K562 (cell line): ENCODE results near the gene HOXB4. TPM values are rescaled to one million over a fixed set of nuclear protein-coding genes. Genes with fewer than 3 reads are reported as not detected.
A peak's percentile ranks its signal among the peaks of the same experiment; 100 is the strongest.

ENCODE experiments used
- AFF1 ChIP-seq, 2 experiments: fragments of 450-650 bp; IDR thresholded peaks; 2 replicates each; pipeline ENCODE4 v1.6.1; 2018; ENCODE audit warnings: mild to moderate bottlenecking in 2 of 2, low read depth in 1 of 2; ENCODE audit not compliant: partially characterized antibody in 2 of 2
- CCAR2 ChIP-seq: fragments of 200-400 bp; formaldehyde crosslinking; IDR thresholded peaks from 2 replicates; pipeline ENCODE4 v1.6.1; 2017; ENCODE audit warnings: mild to moderate bottlenecking, low read depth, low read length
- CHCHD3 ChIP-seq: fragments of 250-450 bp; sonication (Bioruptor Pico); IDR thresholded peaks from 2 replicates; pipeline ENCODE4 v2.1.2; 2022; ENCODE audit warnings: mild to moderate bottlenecking
- EGR1 ChIP-seq: fragments of 450-650 bp; conservative IDR thresholded peaks from 2 replicates; pipeline ENCODE4 v1.6.1; 2017; ENCODE audit warnings: mild to moderate bottlenecking
- FOS ChIP-seq: IDR thresholded peaks from 3 replicates; pipeline ENCODE4 v1.6.1; 2011; ENCODE audit not compliant: insufficient read length; ENCODE audit errors: extremely low read depth
- HNRNPLL ChIP-seq: fragments of 200-400 bp; formaldehyde crosslinking; IDR thresholded peaks from 2 replicates; pipeline ENCODE4 v1.6.1; 2017; ENCODE audit warnings: low read length, low read depth, mild to moderate bottlenecking; ENCODE audit not compliant: poor library complexity, severe bottlenecking
- MCM7 ChIP-seq, 2 experiments: fragments of 450-650 bp; IDR thresholded peaks; 2 replicates each; pipeline ENCODE4 v1.6.1; 2016 to 2018
- MIER1 ChIP-seq: fragments of 450-650 bp; IDR thresholded peaks from 2 replicates; pipeline ENCODE4 v1.6.1; 2016; ENCODE audit warnings: antibody characterized with exemption, mild to moderate bottlenecking, low read depth
- PRMT5 ChIP-seq: sonication (generic); formaldehyde crosslinking; IDR thresholded peaks from 2 replicates; pipeline ENCODE4 v1.5.0; 2020; ENCODE audit warnings: missing genetic modification reagents
- TAF1 ChIP-seq: IDR thresholded peaks from 2 replicates; pipeline ENCODE4 v1.6.1; 2011; ENCODE audit warnings: mild to moderate bottlenecking, low read length, moderate library complexity; ENCODE audit not compliant: insufficient read depth, control insufficient read depth, severe bottlenecking; ENCODE audit errors: extremely low read depth
- polyA plus RNA-seq, 8 experiments: library from polyadenylated mRNA; depleted of rRNA in 4 of 8; stranded (reverse) in 5 of 8; unstranded in 3 of 8; fragments of >200 nt; fragmentation: Nextera tagmentation in 2 of 8; fragmentation: Illumina TruSeq in 1 of 8; extraction: Ambion mirVana in 2 of 8; extraction: Trizol in 1 of 8; gene quantifications; 2 replicates each; pipeline versions ENCODE4 v1.2.1 to v1.2.3, GENCODE V29; 2011 to 2014; ENCODE audit warnings: inconsistent platforms in 1 of 8, missing spikeins in 1 of 8
- total RNA-seq, 7 experiments: library from RNA; depleted of rRNA in 6 of 7; stranded (reverse); fragments of >200 nt in 6 of 7; fragmentation: Illumina TruSeq in 2 of 7; extraction: Trizol in 2 of 7; gene quantifications; 2 replicates each; pipeline versions ENCODE4 v1.2.1 to v1.2.3, GENCODE V29; 2011 to 2021; ENCODE audit warnings: low replicate concordance in 1 of 7
- TF ChIP-seq, protein P1 (sequence below): sonication (generic); formaldehyde crosslinking; IDR thresholded peaks from 2 replicates; pipeline ENCODE4 v1.8.0; 2022; ENCODE audit warnings: mild to moderate bottlenecking, missing genetic modification reagents
- TF ChIP-seq, protein P2 (sequence below): fragments of 200-800 bp; sonication (Bioruptor generic); IDR thresholded peaks from 2 replicates; pipeline ENCODE4 v1.6.1; 2017; ENCODE audit warnings: missing genetic modification characterization, missing compliant biosample characterization
- TF ChIP-seq, protein P3 (sequence below): fragments of 450-650 bp; formaldehyde crosslinking; IDR thresholded peaks from 2 replicates; pipeline ENCODE4 v1.4.0; 2020; ENCODE audit warnings: mild to moderate bottlenecking, moderate library complexity

HOXB4 gene
- total and polyA plus RNA-seq, 9 of the 15 experiments (the other 6 are each of a cell fraction or from before 2014, with no cell fraction given) = 1.6 to 34.9 (median 14.9) TPM

DNA sequence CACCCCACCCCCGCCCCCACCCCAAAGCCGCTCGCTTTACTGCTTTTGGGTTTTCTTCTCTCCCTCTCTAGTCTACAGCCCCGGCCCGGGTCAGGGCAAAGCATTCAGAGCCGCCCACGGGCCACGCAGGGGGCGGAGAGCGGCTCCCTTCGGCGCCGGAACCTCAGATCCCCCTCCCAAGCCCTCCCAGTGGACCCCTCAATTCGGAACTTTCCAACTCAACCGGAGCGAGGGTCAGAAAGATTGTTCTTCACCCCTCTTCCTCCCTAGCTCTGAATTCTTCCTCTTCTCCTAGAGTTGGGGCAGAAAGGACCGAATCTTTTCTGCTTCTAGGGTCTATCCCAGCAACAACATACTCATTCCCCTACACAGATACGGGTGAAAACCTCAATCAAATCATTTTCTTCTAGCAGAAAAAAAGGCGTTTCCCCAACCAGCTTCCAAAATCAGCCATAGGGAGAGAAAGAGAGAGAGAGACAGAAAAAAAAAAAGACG, 34.2 kb downstream of the HOXB4 start (continued):
- TF ChIP-seq FOS (no peak), CCAR2 (no peak), MIER1 (no peak), CHCHD3 (CRISPR knock-in tag) (no peak), MCM7 (IDR thresholded peaks at IDR 0.05) (peak in 1 of 2 experiments; percentile 30; a peak in 1 of 4 replicates), EGR1 (peak; percentile 84), AFF1 (IDR thresholded peaks at IDR 0.05; ENCODE audit: low read depth in 1 of 2, partially characterized antibody in 2 of 2) (peak in 1 of 2 experiments; percentile 73), PRMT5 (no peak), HNRNPLL (no peak), TAF1 (peak; percentile 34)
- TF ChIP-seq, protein P1, sequence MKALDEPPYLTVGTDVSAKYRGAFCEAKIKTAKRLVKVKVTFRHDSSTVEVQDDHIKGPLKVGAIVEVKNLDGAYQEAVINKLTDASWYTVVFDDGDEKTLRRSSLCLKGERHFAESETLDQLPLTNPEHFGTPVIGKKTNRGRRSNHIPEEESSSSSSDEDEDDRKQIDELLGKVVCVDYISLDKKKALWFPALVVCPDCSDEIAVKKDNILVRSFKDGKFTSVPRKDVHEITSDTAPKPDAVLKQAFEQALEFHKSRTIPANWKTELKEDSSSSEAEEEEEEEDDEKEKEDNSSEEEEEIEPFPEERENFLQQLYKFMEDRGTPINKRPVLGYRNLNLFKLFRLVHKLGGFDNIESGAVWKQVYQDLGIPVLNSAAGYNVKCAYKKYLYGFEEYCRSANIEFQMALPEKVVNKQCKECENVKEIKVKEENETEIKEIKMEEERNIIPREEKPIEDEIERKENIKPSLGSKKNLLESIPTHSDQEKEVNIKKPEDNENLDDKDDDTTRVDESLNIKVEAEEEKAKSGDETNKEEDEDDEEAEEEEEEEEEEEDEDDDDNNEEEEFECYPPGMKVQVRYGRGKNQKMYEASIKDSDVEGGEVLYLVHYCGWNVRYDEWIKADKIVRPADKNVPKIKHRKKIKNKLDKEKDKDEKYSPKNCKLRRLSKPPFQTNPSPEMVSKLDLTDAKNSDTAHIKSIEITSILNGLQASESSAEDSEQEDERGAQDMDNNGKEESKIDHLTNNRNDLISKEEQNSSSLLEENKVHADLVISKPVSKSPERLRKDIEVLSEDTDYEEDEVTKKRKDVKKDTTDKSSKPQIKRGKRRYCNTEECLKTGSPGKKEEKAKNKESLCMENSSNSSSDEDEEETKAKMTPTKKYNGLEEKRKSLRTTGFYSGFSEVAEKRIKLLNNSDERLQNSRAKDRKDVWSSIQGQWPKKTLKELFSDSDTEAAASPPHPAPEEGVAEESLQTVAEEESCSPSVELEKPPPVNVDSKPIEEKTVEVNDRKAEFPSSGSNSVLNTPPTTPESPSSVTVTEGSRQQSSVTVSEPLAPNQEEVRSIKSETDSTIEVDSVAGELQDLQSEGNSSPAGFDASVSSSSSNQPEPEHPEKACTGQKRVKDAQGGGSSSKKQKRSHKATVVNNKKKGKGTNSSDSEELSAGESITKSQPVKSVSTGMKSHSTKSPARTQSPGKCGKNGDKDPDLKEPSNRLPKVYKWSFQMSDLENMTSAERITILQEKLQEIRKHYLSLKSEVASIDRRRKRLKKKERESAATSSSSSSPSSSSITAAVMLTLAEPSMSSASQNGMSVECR (CRISPR knock-in tag) = 0 out of 2 replicates have a peak, but pooled peaks have one; percentile 18
- TF ChIP-seq, protein P2, sequence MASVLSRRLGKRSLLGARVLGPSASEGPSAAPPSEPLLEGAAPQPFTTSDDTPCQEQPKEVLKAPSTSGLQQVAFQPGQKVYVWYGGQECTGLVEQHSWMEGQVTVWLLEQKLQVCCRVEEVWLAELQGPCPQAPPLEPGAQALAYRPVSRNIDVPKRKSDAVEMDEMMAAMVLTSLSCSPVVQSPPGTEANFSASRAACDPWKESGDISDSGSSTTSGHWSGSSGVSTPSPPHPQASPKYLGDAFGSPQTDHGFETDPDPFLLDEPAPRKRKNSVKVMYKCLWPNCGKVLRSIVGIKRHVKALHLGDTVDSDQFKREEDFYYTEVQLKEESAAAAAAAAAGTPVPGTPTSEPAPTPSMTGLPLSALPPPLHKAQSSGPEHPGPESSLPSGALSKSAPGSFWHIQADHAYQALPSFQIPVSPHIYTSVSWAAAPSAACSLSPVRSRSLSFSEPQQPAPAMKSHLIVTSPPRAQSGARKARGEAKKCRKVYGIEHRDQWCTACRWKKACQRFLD = 0 out of 2 replicates have a peak, but pooled peaks have one; percentile 29
- TF ChIP-seq, protein P3, sequence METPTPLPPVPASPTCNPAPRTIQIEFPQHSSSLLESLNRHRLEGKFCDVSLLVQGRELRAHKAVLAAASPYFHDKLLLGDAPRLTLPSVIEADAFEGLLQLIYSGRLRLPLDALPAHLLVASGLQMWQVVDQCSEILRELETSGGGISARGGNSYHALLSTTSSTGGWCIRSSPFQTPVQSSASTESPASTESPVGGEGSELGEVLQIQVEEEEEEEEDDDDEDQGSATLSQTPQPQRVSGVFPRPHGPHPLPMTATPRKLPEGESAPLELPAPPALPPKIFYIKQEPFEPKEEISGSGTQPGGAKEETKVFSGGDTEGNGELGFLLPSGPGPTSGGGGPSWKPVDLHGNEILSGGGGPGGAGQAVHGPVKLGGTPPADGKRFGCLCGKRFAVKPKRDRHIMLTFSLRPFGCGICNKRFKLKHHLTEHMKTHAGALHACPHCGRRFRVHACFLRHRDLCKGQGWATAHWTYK (CRISPR knock-in tag) = no peak
